OCI-LY1 (cell line): ENCODE data around the gene ST6GALNAC3.

Source experiments
- H2AFZ ChIP-seq: fragments of 200-600 bp; sonication (generic), shearing (Covaris generic); 2 replicates; pipeline ENCODE4 v1.6.0; 2014; ENCODE audit warnings: antibody characterized with exemption, mild to moderate bottlenecking, low read length
- H3F3A ChIP-seq: fragments of 200-600 bp; sonication (generic), shearing (Covaris generic); 2 replicates; pipeline ENCODE4 v1.6.0; 2014; ENCODE audit warnings: mild to moderate bottlenecking, antibody characterized with exemption, low read length, moderate library complexity; ENCODE audit not compliant: insufficient read depth
- H3K27ac ChIP-seq: fragments of 200-600 bp; sonication (generic); 2 replicates; pipeline ENCODE4 v1.5.1; 2014; ENCODE audit warnings: low read length, mixed run types, mild to moderate bottlenecking, low read depth; ENCODE audit not compliant: poor library complexity, severe bottlenecking
- H3K27me3 ChIP-seq: fragments of 200-600 bp; sonication (generic); 2 replicates; pipeline ENCODE4 v1.6.0; 2014; ENCODE audit warnings: antibody characterized with exemption, mild to moderate bottlenecking, low read length, moderate library complexity; ENCODE audit not compliant: insufficient read depth
- H3K36me3 ChIP-seq: fragments of 200-600 bp; sonication (generic); 2 replicates; pipeline ENCODE4 v1.6.1; 2014; ENCODE audit warnings: mild to moderate bottlenecking, antibody characterized with exemption, low read length, moderate library complexity, mixed read lengths; ENCODE audit not compliant: insufficient read depth
- H3K4me1 ChIP-seq: fragments of 200-600 bp; sonication (generic); 2 replicates; pipeline ENCODE4 v1.5.1; 2014; ENCODE audit warnings: mild to moderate bottlenecking, low read length, moderate library complexity; ENCODE audit not compliant: insufficient read depth, severe bottlenecking
- H3K4me2 ChIP-seq: fragments of 200-600 bp; sonication (generic), shearing (Covaris generic); 2 replicates; pipeline ENCODE4 v1.6.1; 2014; ENCODE audit warnings: low read length
- H3K4me3 ChIP-seq: fragments of 200-600 bp; sonication (generic); 2 replicates; pipeline ENCODE4 v1.5.1; 2014; ENCODE audit warnings: low read length, low read depth, mild to moderate bottlenecking, mixed read lengths; ENCODE audit not compliant: poor library complexity, severe bottlenecking
- H3K79me2 ChIP-seq: fragments of 200-600 bp; shearing (Covaris generic); 2 replicates; pipeline ENCODE4 v1.6.1; 2016; ENCODE audit warnings: mixed run types, low read length, mixed read lengths; ENCODE audit not compliant: insufficient read depth
- H3K9ac ChIP-seq: fragments of 200-600 bp; sonication (generic), shearing (Covaris generic); 2 replicates; pipeline ENCODE4 v1.6.1; 2014; ENCODE audit warnings: mild to moderate bottlenecking, low read length, mixed read lengths
- H3K9me2 ChIP-seq: fragments of 200-600 bp; sonication (generic), shearing (Covaris generic); 2 replicates; pipeline ENCODE4 v1.6.1; 2014; ENCODE audit warnings: low read depth, mild to moderate bottlenecking, low read length, mixed read lengths
- H3K9me3 ChIP-seq: fragments of 200-600 bp; shearing (Covaris generic); 2 replicates; pipeline ENCODE4 v1.6.1; 2014; ENCODE audit warnings: low read length, mixed read lengths
- H4K20me1 ChIP-seq: fragments of 200-600 bp; sonication (generic), shearing (Covaris generic); 2 replicates; pipeline ENCODE4 v1.6.0; 2016; ENCODE audit warnings: mild to moderate bottlenecking, low read length; ENCODE audit not compliant: insufficient read depth
- CTCF ChIP-seq: fragments of 200-600 bp; sonication (generic), shearing (Covaris generic); IDR thresholded peaks from 2 replicates; pipeline ENCODE4 v1.5.1; 2017; ENCODE audit warnings: mild to moderate bottlenecking, antibody characterized with exemption, low read length, moderate library complexity, mixed read lengths
- EZH2 ChIP-seq: fragments of 200-600 bp; sonication (generic), shearing (Covaris generic); IDR thresholded peaks from 2 replicates; pipeline ENCODE4 v1.8.0; 2017; ENCODE audit warnings: borderline replicate concordance, mixed run types, mild to moderate bottlenecking, antibody characterized with exemption, low read length, moderate library complexity, mixed read lengths

The ST6GALNAC3 gene

GRCh38 chr1:76037324-76037723 lies 37.2 kb upstream of the ST6GALNAC3 start:
- no peak for TF ChIP-seq EZH2
- TF ChIP-seq CTCF, result no peak
- Histone ChIP-seq H3K36me3 (no peaks in the 10 kb centered on the region), H3K9ac (no peak overlapping the region), H3K27me3 (no peaks in the 10 kb centered on the region), H2AFZ (no peak overlapping the region), H3K4me3 (no peak overlapping the region), H3K4me1 (no peaks in the 10 kb centered on the region), H3K9me3 (no peaks in the 10 kb centered on the region), H3K79me2 (no peaks in the 10 kb centered on the region), H3K9me2 (no peaks in the 10 kb centered on the region), H3F3A (no peaks in the 10 kb centered on the region), H4K20me1 (no peaks in the 10 kb centered on the region), H3K27ac (no peak overlapping the region), H3K4me2 (no peak overlapping the region)

- H3K9me2 ChIP-seq, result no peaks in the 10 kb centered on the region
- H3K4me3 ChIP-seq, result no peak overlapping the region
- H3K4me1 ChIP-seq, result no peaks in the 10 kb centered on the region
- H3K9me3 ChIP-seq, result no peaks in the 10 kb centered on the region
- no peak for TF ChIP-seq EZH2
- TF ChIP-seq CTCF, result no peak
- no peak overlapping the region for H3K4me2 ChIP-seq
- H3K27me3 ChIP-seq, result no peaks in the 10 kb centered on the region
- no peak overlapping the region for H3K9ac ChIP-seq
- no peak overlapping the region for H2AFZ ChIP-seq
- no peaks in the 10 kb centered on the region for H3F3A ChIP-seq
- H4K20me1 ChIP-seq, result no peaks in the 10 kb centered on the region
- H3K79me2 ChIP-seq, result no peaks in the 10 kb centered on the region
- no peaks in the 10 kb centered on the region for H3K36me3 ChIP-seq
- H3K27ac ChIP-seq, result no peak overlapping the region
These were observed 36.1 kb upstream of the ST6GALNAC3 start for GRCh38 chr1:76038287-76039004.

GRCh38 chr1:76046149-76046548 lies 28.4 kb upstream of the ST6GALNAC3 start:
- Histone ChIP-seq H3K4me3 (no peak overlapping the region), H3K4me1 (no peaks in the 10 kb centered on the region), H3K9me3 (no peaks in the 10 kb centered on the region), H3K4me2 (no peak overlapping the region), H3K9me2 (no peaks in the 10 kb centered on the region), H3K27me3 (no peaks in the 10 kb centered on the region), H4K20me1 (no peaks in the 10 kb centered on the region), H3K79me2 (no peaks in the 10 kb centered on the region), H2AFZ (no peak overlapping the region), H3K9ac (no peak overlapping the region), H3K27ac (no peak overlapping the region), H3F3A (no peaks in the 10 kb centered on the region), H3K36me3 (no peaks in the 10 kb centered on the region)
- TF ChIP-seq CTCF, result no peak
- no peak for TF ChIP-seq EZH2
